Heart left ventricle (tissue), 16 donors: Measurements from ENCODE around the gene ARL8B. TPM values are rescaled to one million over a fixed set of nuclear protein-coding genes. Genes with fewer than 3 reads are reported as not detected.

Source experiments
- ATAC-seq, 4 donors: fragments of 200-7000 bp; cut with Tn5 transposase; one replicate each; pipeline ENCODE4 v1.9.1; 2020 to 2022; ENCODE audit warnings: moderate library complexity in 4 of 4, mild to moderate bottlenecking in 3 of 4, moderate number of reproducible peaks in 1 of 4
- DNase-seq, 5 donors: peaks; one replicate each; pipeline ENCODE4 v3.0.0-alpha.2; 2020
- H3K27ac ChIP-seq, 12 donors: fragments of 200-600 bp; sonication (generic) in 4 of 12; one replicate each; pipeline versions ENCODE4 v1.5.0 to v1.8.0; 2016 to 2022; ENCODE audit warnings: mild to moderate bottlenecking in 2 of 12
- H3K27me3 ChIP-seq, 9 donors: fragments of 200-600 bp; sonication (generic) in 2 of 9; one replicate each; pipeline versions ENCODE4 v1.5.1 to v1.8.0; 2016 to 2022; ENCODE audit warnings: mild to moderate bottlenecking in 3 of 9
- H3K36me3 ChIP-seq, 9 donors: fragments of 200-600 bp; sonication (generic) in 2 of 9; one replicate each; pipeline versions ENCODE4 v1.5.0 to v1.8.0; 2018 to 2022; ENCODE audit warnings: mild to moderate bottlenecking in 2 of 9
- H3K4me1 ChIP-seq, 12 donors: fragments of 200-600 bp; sonication (generic) in 4 of 12; one replicate each; pipeline versions ENCODE4 v1.5.0 to v1.8.0; 2016 to 2022; ENCODE audit warnings: mild to moderate bottlenecking in 3 of 12
- H3K4me3 ChIP-seq, 12 donors: fragments of 200-600 bp; sonication (generic) in 4 of 12; one replicate each; pipeline versions ENCODE4 v1.5.0 to v1.8.0; 2017 to 2022; ENCODE audit warnings: mild to moderate bottlenecking in 9 of 12, moderate library complexity in 4 of 12
- H3K9me3 ChIP-seq, 12 donors: fragments of 200-600 bp; sonication (generic) in 4 of 12; one replicate each; pipeline versions ENCODE4 v1.5.0 to v1.8.0; 2016 to 2022; ENCODE audit warnings: mild to moderate bottlenecking in 1 of 12
- POLR2A ChIP-seq, 2 donors: fragments of 450-650 bp; IDR thresholded peaks; one replicate each; pipeline ENCODE4 v1.6.1; 2017; ENCODE audit warnings: antibody characterized with exemption in 2 of 2, mild to moderate bottlenecking in 2 of 2, moderate library complexity in 2 of 2
- WGBS, 4 donors: extraction: QIAGEN DNeasy Blood & Tissue Kit in 2 of 4; methylation state at CpG; one replicate each; pipeline versions ENCODE4 v1.1.5 to v1.1.7; 2013 to 2018; 5-methylcytosine and 5-hydroxymethylcytosine counted together
- intact Hi-C, 10 donors: fragments of 100-400 bp; cut with DNase I; formaldehyde crosslinking; loops; one replicate each; pipeline versions ENCODE4 v1.11.1 to v1.14.2; 2022
- polyA plus RNA-seq, 2 donors: library from polyadenylated mRNA; stranded (reverse); fragments of 200-250 nt; gene quantifications; one replicate each; pipeline ENCODE4 v1.2.3, GENCODE V29; 2013
- total RNA-seq, 9 donors: library from RNA; depleted of rRNA in 2 of 9; stranded (reverse); fragments of >200 nt in 2 of 9; fragmentation: NEBNext Ultra II Directional in 3 of 9; extraction: Animal tissue kit (Norgen Biotek cat#: 25700) in 3 of 9; gene quantifications; one replicate each; pipeline versions ENCODE4 v1.1.0 to v1.2.4, GENCODE V29; 2016 to 2023
- TF ChIP-seq, protein P1 (sequence below), 12 donors: fragments of 200-600 bp; sonication (generic) in 4 of 12; IDR thresholded peaks; one replicate each; pipeline versions ENCODE4 v1.5.0 to v1.8.0; 2018 to 2022; ENCODE audit warnings: antibody characterized with exemption in 12 of 12, mild to moderate bottlenecking in 5 of 12
- donor health status: ischemic (EF 13 %, LVEDD 7.1; RV severe dilation, severe dysfunction).
- donor health status: healthy with polysubstance abuse.
- donor health status: DM: no; HTN: yes; CAD: no.
- donor health status: DM: no; HTN: no; CAD: no.
- donor health status: ischemic (EF 25% LVEDD 6.9; RV normal size, moderate dysfunction).
- donor health status: ischemic (EF 25% LVEDD 5.7; RV mildly dilated, moderate dysfunction).
- donor health status: healthy.
- donor health status: DM: yes; HTN: yes; CAD: no.
- donor health status: ischemic (EF 35%, LVEDD 5.7; RV mildly dilated, moderate dysfunction).
- donor health status: nonischemic (EF 11% LVEDD 7.7; RV severe dilation, severe dysfunction).
- donor health status: DM: yes; HTN: yes; CAD: no.
- donor health status: PGD.
- donor health status: ischemic (EF 29% LVEDD 5.4; RV normal size, mild dysfunction).
- donor health status: nonischemic (EF 23%, LVEDD 6.1; RV moderate dilation, normal function).

ARL8B gene
- total and polyA plus RNA-seq, 11 donors, result 32.9 to 106 (median 64.0) TPM

DNA sequence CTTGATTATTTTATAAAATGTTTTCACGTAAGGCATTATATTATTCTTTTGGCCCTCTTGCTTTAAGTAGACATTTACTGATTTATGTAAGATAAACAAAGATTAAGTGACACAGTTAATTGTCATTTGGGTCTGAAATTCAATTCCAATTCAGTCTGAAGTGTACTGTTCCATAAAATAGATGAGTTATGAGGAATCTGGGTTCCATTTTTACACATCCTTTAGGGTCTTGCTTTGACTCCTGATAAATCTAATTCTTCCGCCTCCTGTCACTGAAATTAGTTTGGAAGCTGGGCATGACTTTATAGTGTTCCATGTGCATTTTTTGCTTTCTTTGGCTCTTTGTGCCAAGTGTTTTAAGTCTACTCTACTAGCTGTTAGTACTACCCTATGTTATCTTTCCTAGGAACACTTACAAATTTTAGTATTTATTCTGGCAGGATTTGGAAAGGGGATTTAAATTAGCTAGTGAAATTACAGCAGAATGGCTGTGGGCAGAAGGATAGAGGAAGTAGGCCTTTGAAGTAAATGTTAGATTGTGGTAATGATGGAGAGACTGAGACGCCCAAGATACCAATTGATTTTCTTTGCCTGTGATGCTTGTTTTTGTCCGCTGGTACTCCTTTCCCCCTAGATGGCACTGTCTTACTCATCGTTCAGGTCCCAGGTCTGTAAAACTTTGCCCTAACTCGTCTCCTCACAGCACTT lies 14.3 kb downstream of the ARL8B start:
- intact Hi-C loops, result loop anchor here in 1 of 10 donors (5.0 kb wide), 1 partner anchor 51 kb away; the partner anchor contains the start of gene EDEM1
- Histone ChIP-seq H3K36me3 (no peaks in the 10 kb centered on the region), H3K4me3 (no peak overlapping the region), H3K27ac (peak overlapping the region in 2 of 12 donors; percentile 10 to 59), H3K27me3 (no peaks in the 10 kb centered on the region), H3K9me3 (no peaks in the 10 kb centered on the region), H3K4me1 (peaks cover 13 to 91% (median 48%) of the 10 kb centered on the region in 12 donors)
- no peak for DNase-seq
- ATAC-seq, result peak in 2 of 4 donors; percentile 14 to 56
- TF ChIP-seq POLR2A (IDR thresholded peaks at IDR 0.05), result no peak
- TF ChIP-seq, protein P1, sequence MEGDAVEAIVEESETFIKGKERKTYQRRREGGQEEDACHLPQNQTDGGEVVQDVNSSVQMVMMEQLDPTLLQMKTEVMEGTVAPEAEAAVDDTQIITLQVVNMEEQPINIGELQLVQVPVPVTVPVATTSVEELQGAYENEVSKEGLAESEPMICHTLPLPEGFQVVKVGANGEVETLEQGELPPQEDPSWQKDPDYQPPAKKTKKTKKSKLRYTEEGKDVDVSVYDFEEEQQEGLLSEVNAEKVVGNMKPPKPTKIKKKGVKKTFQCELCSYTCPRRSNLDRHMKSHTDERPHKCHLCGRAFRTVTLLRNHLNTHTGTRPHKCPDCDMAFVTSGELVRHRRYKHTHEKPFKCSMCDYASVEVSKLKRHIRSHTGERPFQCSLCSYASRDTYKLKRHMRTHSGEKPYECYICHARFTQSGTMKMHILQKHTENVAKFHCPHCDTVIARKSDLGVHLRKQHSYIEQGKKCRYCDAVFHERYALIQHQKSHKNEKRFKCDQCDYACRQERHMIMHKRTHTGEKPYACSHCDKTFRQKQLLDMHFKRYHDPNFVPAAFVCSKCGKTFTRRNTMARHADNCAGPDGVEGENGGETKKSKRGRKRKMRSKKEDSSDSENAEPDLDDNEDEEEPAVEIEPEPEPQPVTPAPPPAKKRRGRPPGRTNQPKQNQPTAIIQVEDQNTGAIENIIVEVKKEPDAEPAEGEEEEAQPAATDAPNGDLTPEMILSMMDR (IDR thresholded peaks at IDR 0.05), result peak in 9 of 12 donors; percentile 11 to 35 (median 27)
- 57 to 63% (median 60%) methylated on average over 6 of the region's 6 CpGs for WGBS, 4 donors

DNA sequence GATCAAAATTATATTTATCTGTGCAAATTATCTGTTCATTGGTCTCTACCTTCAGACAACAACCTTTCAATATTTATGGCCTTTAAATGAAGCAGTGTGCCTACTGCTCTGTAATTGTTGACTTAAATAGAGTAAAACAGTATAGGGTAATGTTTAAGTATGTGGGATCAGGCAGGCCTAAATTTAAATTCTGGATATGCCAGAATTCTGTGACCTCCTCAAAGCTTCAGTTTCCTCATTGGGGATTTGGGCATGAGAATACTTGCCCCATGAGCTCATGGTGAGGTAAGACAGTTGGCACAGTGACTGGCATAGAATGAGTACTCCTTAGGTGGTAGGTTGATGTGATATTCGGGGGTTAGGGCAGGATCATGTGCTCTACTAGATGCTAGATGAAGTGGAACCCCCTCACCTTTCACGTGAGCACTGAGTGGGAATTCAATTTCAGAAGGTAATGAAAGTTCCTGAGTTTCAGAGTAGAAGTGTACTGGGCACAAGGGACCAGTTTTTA lies 14.9 kb downstream of the ARL8B start:
- no peaks in the 10 kb centered on the region for H3K36me3 ChIP-seq
- H3K4me1 ChIP-seq, result peaks cover 13 to 97% (median 48%) of the 10 kb centered on the region in 12 donors
- WGBS, 4 donors, result 63 to 82% (median 68%) methylated on average over 2 of the region's 2 CpGs
- H3K9me3 ChIP-seq, result no peaks in the 10 kb centered on the region
- peak in 3 of 4 donors; percentile 11 to 44 (median 15) for ATAC-seq
- peak overlapping the region in 2 of 12 donors; percentile 10 to 59 for H3K27ac ChIP-seq
- TF ChIP-seq, protein P1 (IDR thresholded peaks at IDR 0.05), result peak in 1 of 12 donors; percentile 5
- no peak for TF ChIP-seq POLR2A (IDR thresholded peaks at IDR 0.05)
- H3K4me3 ChIP-seq, result no peak overlapping the region
- DNase-seq, result no peak
- intact Hi-C loops, result loop anchor here in 1 of 10 donors (5.0 kb wide), 1 partner anchor 50 kb away; the partner anchor contains the start of gene EDEM1
- no peaks in the 10 kb centered on the region for H3K27me3 ChIP-seq

GRCh38 chr3:5138214-5138981 lies 16.3 kb downstream of the ARL8B start:
- TF ChIP-seq POLR2A (IDR thresholded peaks at IDR 0.05), result no peak
- TF ChIP-seq, protein P1 (IDR thresholded peaks at IDR 0.05), result no peak
- Histone ChIP-seq H3K9me3 (peaks cover 0 to 3% (median 0%) of the 10 kb centered on the region in 12 donors), H3K4me1 (peaks cover 13 to 83% (median 40%) of the 10 kb centered on the region in 12 donors), H3K27me3 (no peaks in the 10 kb centered on the region), H3K27ac (peak overlapping the region in 1 of 12 donors; percentile 78), H3K4me3 (no peak overlapping the region), H3K36me3 (no peaks in the 10 kb centered on the region)
- intact Hi-C loops, result loop anchor here in 1 of 10 donors (5.0 kb wide), 1 partner anchor 49 kb away; the partner anchor contains the start of gene EDEM1
- DNase-seq, result no peak
- peak in 2 of 4 donors; percentile 35 to 42 for ATAC-seq
- WGBS, 4 donors, result 39 to 53% (median 46%) methylated on average over 5 of the region's 5 CpGs
